HG02885 (cell line): ENCODE data around the gene EFCAB11.

Source experiments
- ATAC-seq: cut with Tn5 transposase; IDR thresholded peaks from one replicate; pipeline ENCODE4 v1.9.1; 2021; ENCODE audit warnings: mild to moderate bottlenecking; ENCODE audit not compliant: unreplicated experiment, poor library complexity

Gene EFCAB11

DNA sequence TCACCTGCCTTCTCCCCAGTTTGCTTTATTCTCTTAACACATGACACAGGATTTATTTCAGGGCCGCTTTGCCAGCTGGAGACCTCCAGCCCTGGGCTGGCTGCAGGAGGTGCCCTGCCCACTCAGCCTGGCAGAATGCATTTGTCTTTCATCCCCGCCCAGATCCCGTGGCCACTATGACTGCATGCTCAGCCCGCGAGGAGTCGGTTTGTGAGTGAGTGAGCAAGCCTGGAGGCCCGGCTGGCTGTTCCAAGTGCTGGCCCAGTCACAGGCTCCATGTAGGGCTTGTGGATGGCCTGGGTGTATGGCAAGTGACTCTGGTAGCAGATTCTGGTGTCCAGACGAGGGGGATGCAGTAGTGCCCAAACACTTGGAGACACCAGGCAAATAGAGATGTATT, 3.3 kb upstream of the EFCAB11 start:
- ATAC-seq, result no peak

- no peak for ATAC-seq
Observed at GRCh38 chr14:89957376-89957775, 2.8 kb upstream of the EFCAB11 start.

DNA sequence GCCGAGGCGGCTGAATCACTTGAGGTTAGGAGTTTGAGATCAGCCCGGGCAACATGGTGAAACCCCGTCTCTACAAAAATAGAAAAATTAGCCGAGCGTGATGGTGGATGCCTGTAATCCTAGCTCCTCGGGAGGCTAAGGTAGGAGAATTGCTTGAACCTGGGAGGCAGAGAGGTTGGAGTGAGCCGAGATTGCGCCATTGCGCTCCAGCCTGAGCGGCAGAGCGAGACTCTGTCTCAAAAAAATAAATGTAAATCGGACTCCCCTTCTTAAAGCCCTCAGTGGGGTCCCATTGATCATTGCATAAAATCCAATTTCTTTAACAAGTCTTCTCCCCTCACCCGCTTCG, 2.1 kb upstream of the EFCAB11 start:
- no peak for ATAC-seq

GRCh38 chr14:89955745-89956660, 1.5 kb upstream of the EFCAB11 start, which contains the start of gene TDP1:
Gene TDP1, plus strand, starts transcription at chr14:89955927. Its CDS starts 7,188 bp downstream, at chr14:89963115.
- peak; percentile 66 for ATAC-seq

- ATAC-seq, result peak; percentile 21
Observed at GRCh38 chr14:89955022-89955744, 653 bp upstream of the EFCAB11 start.

- no peak for ATAC-seq
Observed at GRCh38 chr14:89953602-89954001, 928 bp downstream of the EFCAB11 start.

DNA sequence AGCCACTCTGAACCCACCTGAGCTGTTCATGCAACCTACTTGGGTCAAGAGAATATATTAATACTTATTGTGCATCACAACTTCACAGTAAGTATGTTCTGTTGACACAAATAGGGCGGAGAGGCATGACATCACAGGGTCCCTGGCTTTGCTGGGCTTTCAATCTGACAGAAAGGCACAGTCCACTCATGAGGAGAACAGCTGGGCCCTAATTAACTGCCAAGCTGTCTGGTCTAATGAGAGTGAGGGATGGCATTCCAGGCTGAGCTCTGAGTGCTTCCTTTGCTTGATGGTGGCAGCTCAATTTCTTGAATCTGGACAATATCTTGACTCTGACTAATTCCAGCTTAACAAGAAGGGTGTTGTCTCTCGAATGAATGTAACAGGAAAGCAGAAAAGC, 2.0 kb downstream of the EFCAB11 start:
- no peak for ATAC-seq

- no peak for ATAC-seq
Observed at GRCh38 chr14:89947344-89947743, 7.2 kb downstream of the EFCAB11 start.

- ATAC-seq, result no peak
Observed at GRCh38 chr14:89941830-89942377, 12.6 kb downstream of the EFCAB11 start.

DNA sequence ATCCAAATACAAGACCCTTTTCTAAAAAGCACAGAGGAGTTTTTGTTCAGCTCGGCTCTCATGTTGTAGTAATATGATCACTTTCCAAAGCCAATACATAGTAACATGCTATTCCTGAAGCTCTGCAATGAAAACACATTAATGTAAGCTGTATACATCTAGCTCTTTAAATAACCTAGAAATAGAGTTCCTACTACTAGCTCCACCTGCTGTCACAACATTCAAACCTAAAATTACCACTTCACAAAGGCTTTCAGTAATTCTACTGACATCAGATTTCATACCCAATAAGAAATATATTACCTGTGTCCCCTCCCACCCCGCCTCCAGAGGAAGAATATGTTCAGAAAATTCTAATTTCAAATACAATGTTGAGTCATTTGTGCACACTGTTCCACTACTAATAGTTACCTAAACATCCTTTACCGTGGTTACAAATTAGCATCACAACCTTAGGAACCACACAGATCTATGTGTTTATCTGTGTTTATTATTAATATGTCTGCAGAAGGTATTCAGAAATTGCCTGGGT, 17.8 kb downstream of the EFCAB11 start:
- ATAC-seq, result no peak

- no peak for ATAC-seq
Observed at GRCh38 chr14:89933002-89933401, 21.5 kb downstream of the EFCAB11 start.

DNA sequence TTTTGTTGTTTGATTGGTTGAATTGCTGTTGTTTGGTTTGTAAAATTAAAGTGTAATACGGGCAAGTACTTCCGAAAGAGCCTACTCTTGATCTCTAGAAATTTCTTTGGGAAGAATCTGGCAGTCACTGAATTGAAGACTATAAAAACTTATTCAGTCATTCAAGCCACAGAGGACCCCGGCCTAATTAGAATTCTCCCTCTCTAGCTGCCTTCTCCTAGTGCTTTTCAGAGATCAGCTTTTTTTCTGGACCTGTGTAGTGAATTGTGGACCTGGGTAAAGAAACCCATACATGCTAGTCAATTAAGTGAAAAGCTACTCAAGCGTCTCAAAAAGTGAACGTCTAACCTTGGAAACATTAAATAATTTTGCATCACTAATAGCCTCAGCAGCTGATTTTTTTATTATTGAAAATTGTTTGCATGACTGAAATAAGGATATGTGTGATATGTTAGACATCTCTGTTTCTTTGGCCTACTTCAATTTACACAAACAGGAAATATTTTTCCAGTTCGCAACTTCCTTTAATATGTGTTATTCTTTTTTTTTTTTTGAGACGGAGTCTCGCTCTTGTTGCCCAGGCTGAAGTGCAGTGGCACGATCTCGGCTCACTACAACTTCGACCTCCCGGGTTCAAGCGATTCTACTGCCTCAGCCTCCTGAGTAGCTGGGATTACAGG, 27.2 kb downstream of the EFCAB11 start:
- ATAC-seq, result no peak

DNA sequence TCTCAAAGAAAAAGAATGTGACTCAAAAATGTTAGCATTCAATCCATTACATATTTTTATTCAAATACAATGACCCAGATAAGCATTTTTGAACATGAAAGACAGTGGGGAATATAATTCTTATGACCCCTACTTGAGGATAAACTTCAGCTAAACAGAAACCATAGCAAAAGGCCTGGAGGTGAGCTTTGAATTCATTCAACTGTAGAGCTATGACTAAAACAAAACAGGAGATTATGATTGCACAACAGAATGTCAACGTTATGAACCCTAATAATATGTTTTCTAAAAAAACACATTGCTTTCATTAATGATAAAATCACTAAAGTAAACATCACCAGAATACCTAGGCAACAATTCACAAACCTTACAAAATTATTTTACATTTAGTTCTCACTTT, 27.8 kb downstream of the EFCAB11 start:
- ATAC-seq, result no peak

- ATAC-seq, result no peak
Observed at GRCh38 chr14:89924268-89924667, 30.3 kb downstream of the EFCAB11 start.

DNA sequence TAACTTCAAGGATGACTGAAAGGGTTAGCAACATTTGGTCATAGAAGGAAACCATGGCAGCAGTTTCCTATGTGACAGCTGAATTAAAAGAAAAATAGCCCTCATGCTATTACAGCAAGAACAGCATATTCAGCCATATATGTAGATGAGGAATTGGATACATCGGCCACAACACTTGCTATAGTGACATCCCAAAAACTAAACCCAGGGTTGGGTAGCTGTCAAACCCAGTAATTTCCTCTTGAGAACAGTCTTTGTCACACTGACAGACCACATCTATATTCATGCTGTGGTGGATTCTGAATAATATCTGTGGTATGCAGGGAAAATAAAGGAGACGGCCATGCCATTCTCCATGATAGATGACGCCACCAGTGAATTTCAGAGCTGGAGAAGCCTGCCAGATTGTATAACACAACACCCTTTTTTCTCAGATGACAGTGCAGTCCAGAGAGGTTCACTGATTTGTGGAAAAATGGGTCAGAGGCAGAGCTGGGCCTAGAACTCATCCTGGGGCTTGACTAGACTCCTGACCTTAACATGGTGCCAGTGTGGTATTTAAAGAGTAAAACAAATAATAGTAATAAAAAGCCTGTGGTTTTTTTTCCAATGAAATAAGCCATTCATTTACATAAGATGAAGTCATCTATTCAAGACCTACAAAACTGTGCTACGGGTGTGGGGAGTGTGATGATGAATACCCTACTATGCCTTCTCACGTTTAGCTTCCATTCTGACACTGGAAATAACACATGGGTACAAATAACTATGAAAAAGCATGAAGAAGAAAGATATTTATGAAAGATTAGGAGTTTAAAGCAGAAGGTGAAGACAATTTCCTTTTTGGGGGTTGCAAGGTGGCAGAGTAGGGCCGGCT, 32.3 kb downstream of the EFCAB11 start:
- ATAC-seq, result no peak

DNA sequence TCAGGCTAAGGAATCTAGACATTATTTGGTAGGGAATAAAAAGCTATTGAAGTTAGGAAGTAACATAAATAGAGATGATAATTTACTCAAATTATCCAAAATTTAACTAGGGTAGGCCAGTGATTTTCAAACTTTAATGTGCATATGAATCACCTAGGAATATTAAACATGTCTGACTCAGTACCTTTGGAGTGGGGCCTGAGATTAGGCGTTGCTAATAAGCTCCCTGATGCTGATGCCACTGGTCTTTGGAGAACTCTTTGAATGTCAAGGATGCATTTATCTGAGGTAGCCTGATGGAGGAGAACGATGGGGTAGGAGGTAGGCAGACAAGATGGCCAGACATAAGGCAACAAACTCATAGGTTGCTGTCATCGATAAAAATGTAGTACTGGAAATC, 33.2 kb downstream of the EFCAB11 start:
- no peak for ATAC-seq

GRCh38 chr14:89920056-89920455, 34.5 kb downstream of the EFCAB11 start:
- ATAC-seq, result no peak

GRCh38 chr14:89918721-89919120, 35.8 kb downstream of the EFCAB11 start:
- no peak for ATAC-seq

DNA sequence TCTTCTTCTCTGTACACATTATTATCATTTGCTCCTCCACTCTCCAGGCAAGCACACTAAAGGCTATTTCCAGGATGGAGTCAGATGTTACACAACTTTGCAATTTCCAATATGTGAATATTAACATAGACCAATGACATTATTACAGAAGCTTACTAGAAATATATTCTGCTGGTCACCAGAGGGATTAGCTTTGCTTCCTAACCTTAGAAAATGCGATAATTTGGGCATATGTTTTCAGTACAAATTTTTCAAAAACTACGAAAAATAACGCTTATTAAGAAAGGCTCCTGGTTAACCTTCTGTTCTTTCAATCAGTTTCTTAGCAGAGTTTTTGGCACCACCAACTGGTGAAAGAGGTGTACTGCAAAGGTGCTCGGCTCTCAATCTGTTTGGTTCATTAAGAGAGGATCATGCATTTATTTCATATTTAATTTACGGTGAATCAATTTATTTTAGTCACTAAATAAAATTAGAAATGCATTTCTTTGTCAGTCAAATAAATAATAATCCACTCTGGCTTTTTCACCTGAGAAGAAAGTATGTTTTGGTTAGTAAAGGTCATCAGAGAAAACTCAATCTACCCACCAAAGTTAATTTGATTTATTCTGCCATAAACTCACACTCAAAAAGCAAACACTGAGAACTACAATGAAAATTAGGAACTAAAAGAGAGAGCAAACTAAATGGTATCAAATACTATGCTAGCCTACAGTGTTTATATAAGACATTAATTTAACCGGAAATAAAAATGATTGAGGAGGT, 39.2 kb downstream of the EFCAB11 start:
- no peak for ATAC-seq
